KMS-11 (cell line): Measurements from ENCODE around the gene PRSS50.

ENCODE experiments used
- H2AFZ ChIP-seq: fragments of 200-600 bp; sonication (generic); 2 replicates; pipeline ENCODE4 v1.6.1; 2016; ENCODE audit warnings: antibody characterized with exemption, mixed run types, low read depth
- H3K27ac ChIP-seq: fragments of 200-600 bp; sonication (generic); 2 replicates; pipeline ENCODE4 v1.6.1; 2016; ENCODE audit warnings: mild to moderate bottlenecking, mixed run types
- H3K27me3 ChIP-seq: fragments of 200-600 bp; sonication (generic); 2 replicates; pipeline ENCODE4 v1.6.1; 2017; ENCODE audit warnings: mild to moderate bottlenecking, low read depth, mixed run types, moderate library complexity; ENCODE audit not compliant: insufficient read depth
- H3K36me3 ChIP-seq: fragments of 200-600 bp; sonication (generic); 2 replicates; pipeline ENCODE4 v1.6.1; 2017; ENCODE audit warnings: mild to moderate bottlenecking, mixed run types; ENCODE audit not compliant: insufficient read depth
- H3K4me1 ChIP-seq: fragments of 200-600 bp; sonication (generic); 2 replicates; pipeline ENCODE4 v1.6.1; 2016; ENCODE audit warnings: mild to moderate bottlenecking, low read depth, mixed run types; ENCODE audit not compliant: poor library complexity, severe bottlenecking
- H3K4me2 ChIP-seq: fragments of 200-600 bp; sonication (generic); 2 replicates; pipeline ENCODE4 v1.7.0; 2016; ENCODE audit warnings: mild to moderate bottlenecking, mixed run types
- H3K4me3 ChIP-seq: fragments of 200-600 bp; sonication (generic); IDR thresholded peaks from 2 replicates; pipeline ENCODE4 v1.6.1; 2017; ENCODE audit warnings: low read depth, low read length, mixed read lengths; ENCODE audit not compliant: insufficient read depth
- H3K79me2 ChIP-seq: fragments of 200-600 bp; sonication (generic); 2 replicates; pipeline ENCODE4 v1.6.1; 2016; ENCODE audit warnings: low read depth, mixed run types; ENCODE audit not compliant: insufficient read depth
- H3K9ac ChIP-seq: fragments of 200-600 bp; sonication (generic); 2 replicates; pipeline ENCODE4 v1.6.1; 2016; ENCODE audit warnings: mild to moderate bottlenecking, mixed run types
- H4K20me1 ChIP-seq: fragments of 200-600 bp; sonication (generic); 2 replicates; pipeline ENCODE4 v1.6.1; 2016; ENCODE audit warnings: mild to moderate bottlenecking, mixed run types; ENCODE audit not compliant: insufficient read depth
- TF ChIP-seq, protein P1 (sequence below): fragments of 200-600 bp; sonication (generic); conservative IDR thresholded peaks from 2 replicates; pipeline ENCODE4 v1.6.1; 2017; ENCODE audit warnings: low read depth, mild to moderate bottlenecking, antibody characterized with exemption, low read length, moderate library complexity, mixed read lengths

The PRSS50 gene

DNA sequence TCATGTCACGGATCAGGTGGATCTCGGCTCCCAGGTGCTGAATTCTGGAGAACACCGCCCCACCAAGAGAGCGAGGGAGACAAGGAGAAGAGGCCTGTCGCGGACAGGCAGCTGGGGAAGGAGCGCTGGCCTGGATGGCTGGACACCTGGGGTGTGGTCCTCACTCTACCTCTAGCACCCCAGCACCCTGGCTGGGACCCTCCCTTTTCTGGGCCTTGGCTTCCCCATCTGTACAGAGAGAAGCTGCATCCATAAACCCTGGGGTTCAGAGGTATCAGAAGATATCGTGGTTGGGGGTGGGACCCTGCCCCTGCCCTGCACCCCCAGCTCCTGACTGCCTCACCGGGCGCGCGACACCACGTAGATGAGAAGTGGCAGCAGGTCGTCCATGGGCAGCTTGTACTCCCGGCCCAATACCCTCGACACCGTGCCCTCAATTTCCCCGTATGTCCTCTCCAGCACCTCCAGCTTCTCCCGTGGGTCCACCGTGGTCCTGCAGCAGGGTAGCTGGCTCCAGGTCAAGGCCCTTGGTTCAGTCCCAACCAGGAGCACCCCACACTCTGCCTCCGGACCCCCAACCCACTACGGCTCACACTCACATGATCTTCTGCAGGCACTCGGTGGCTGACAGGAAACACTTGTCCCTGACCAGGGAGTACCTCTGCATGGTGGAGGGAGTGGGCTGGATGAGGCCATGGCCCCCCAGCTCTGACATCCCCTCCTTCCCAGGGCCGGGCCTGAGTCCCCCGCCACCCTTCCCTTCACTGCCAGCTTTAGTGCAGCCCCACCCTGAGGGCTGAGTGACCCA is 45.9 kb downstream of the PRSS50 start:
- no peaks in the 10 kb centered on the region for H3K27me3 ChIP-seq
- H3K79me2 ChIP-seq, result no peaks in the 10 kb centered on the region
- no peak overlapping the region for H2AFZ ChIP-seq
- no peak overlapping the region for H3K9ac ChIP-seq
- no peaks in the 10 kb centered on the region for H3K36me3 ChIP-seq
- H3K4me2 ChIP-seq, result no peak overlapping the region
- no peaks in the 10 kb centered on the region for H3K4me1 ChIP-seq
- H3K4me3 ChIP-seq, result no peak overlapping the region
- TF ChIP-seq, protein P1, sequence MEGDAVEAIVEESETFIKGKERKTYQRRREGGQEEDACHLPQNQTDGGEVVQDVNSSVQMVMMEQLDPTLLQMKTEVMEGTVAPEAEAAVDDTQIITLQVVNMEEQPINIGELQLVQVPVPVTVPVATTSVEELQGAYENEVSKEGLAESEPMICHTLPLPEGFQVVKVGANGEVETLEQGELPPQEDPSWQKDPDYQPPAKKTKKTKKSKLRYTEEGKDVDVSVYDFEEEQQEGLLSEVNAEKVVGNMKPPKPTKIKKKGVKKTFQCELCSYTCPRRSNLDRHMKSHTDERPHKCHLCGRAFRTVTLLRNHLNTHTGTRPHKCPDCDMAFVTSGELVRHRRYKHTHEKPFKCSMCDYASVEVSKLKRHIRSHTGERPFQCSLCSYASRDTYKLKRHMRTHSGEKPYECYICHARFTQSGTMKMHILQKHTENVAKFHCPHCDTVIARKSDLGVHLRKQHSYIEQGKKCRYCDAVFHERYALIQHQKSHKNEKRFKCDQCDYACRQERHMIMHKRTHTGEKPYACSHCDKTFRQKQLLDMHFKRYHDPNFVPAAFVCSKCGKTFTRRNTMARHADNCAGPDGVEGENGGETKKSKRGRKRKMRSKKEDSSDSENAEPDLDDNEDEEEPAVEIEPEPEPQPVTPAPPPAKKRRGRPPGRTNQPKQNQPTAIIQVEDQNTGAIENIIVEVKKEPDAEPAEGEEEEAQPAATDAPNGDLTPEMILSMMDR, result no peak
- H3K27ac ChIP-seq, result no peak overlapping the region
- H4K20me1 ChIP-seq, result no peaks in the 10 kb centered on the region

- Histone ChIP-seq H2AFZ (no peak overlapping the region), H3K36me3 (no peaks in the 10 kb centered on the region), H3K79me2 (no peaks in the 10 kb centered on the region), H3K4me3 (no peak overlapping the region), H3K9ac (no peak overlapping the region), H3K27ac (no peak overlapping the region), H3K27me3 (no peaks in the 10 kb centered on the region), H4K20me1 (no peaks in the 10 kb centered on the region), H3K4me2 (no peak overlapping the region), H3K4me1 (no peaks in the 10 kb centered on the region)
- TF ChIP-seq, protein P1, result no peak
Observed at GRCh38 chr3:46670891-46671427, 46.7 kb downstream of the PRSS50 start.

DNA sequence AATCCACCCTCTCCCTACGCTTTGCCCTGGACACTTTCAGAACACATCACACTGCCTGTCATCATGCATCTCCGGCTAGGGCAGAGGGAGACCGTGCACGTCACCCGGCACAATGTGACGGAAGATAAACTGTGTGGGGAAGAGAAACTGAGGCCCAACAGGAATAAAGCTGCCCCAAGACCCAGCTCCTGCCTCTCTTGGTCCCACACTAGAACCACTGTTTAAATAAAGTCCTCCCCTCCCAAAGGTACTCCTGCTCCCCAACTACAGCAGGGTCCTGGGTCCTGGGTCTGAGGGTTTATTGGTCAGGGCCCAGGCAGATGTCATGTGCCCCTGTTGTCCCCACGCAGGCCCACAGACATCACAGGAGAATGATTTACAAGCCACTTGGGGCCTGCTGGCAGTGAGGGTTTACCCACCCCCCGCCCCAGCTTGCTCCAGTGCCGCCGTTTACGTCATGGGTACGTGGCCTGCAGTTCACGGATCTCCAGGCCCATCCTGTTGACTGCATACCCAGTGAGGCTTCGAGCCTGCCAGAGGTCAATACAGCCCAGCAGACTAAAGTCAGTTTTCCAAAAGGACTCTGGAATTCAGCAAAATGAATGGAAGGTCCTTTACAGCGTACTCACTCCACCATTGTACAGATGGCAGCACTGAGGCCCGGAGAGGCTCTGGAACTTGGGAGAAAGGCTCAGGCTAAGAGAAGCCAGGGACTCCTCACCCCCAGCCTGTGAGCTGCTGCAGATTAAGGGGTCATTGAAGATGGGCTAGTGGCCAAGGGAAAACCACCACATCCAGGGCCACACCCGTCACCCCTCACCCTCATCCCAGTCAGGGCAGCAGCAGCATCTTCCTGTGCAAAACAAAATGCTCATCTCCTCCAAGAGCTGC is 47.4 kb downstream of the PRSS50 start:
- no peaks in the 10 kb centered on the region for H3K27me3 ChIP-seq
- H3K4me3 ChIP-seq, result no peak overlapping the region
- no peak overlapping the region for H3K27ac ChIP-seq
- H3K79me2 ChIP-seq, result no peaks in the 10 kb centered on the region
- no peak overlapping the region for H3K4me2 ChIP-seq
- H4K20me1 ChIP-seq, result no peaks in the 10 kb centered on the region
- TF ChIP-seq, protein P1, result no peak
- no peak overlapping the region for H2AFZ ChIP-seq
- H3K9ac ChIP-seq, result no peak overlapping the region
- no peaks in the 10 kb centered on the region for H3K36me3 ChIP-seq
- no peaks in the 10 kb centered on the region for H3K4me1 ChIP-seq

- H2AFZ ChIP-seq, result no peak overlapping the region
- H4K20me1 ChIP-seq, result no peaks in the 10 kb centered on the region
- no peaks in the 10 kb centered on the region for H3K27me3 ChIP-seq
- H3K27ac ChIP-seq, result no peak overlapping the region
- H3K4me2 ChIP-seq, result no peak overlapping the region
- H3K4me3 ChIP-seq, result no peak overlapping the region
- H3K9ac ChIP-seq, result no peak overlapping the region
- H3K79me2 ChIP-seq, result no peaks in the 10 kb centered on the region
- no peaks in the 10 kb centered on the region for H3K36me3 ChIP-seq
- H3K4me1 ChIP-seq, result no peaks in the 10 kb centered on the region
- TF ChIP-seq, protein P1, result no peak
Observed at GRCh38 chr3:46669191-46669999, 48.3 kb downstream of the PRSS50 start.
